ENCODE data around the gene ASMT. TPM values are rescaled to one million over a fixed set of nuclear protein-coding genes. Genes with fewer than 3 reads are reported as not detected.
"Not testable (repeated sequence)": the region's sequence is repeated elsewhere in the genome, so short reads cannot be mapped to it uniquely, and the experiment has no call there.

Gene ASMT
- total RNA-seq, 4 donors from 2014 or later: not detected

DNA sequence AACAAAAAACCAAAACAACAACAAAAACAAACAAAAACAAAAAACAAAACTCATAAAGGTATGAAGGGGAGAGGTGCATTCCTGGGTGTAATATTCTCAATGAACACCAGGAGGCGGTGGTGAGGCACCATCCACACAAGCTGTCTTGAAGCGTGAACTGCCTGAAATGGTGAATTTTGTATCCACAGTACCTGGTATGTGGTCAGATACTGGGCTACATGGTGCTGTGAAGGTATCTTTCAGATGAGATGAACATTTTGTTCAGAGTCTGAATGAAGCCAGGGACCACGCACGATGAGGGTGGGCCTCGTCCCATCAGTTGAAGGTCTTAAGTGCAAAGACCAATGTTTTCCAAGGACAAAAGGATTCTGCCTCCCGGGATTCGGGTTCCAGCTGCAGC is 58.5 kb downstream of the ASMT start:
- H3K4me3 ChIP-seq (ENCODE audit: low read depth, poor library complexity, severe bottlenecking): no peak overlapping the region
- DNase-seq (ENCODE audit: low spot score in 2 of 2): peak in 1 of 2 donors; percentile 32
- 83 to 88% methylated on average over 7 of the region's 7 CpGs for WGBS, 2 donors
- intact Hi-C loops (cut with DNase I; ENCODE audit: low total_unique reads): no loop called here
- TF ChIP-seq POLR2A (IDR thresholded peaks at IDR 0.05): no peak
- TF ChIP-seq, protein P1, sequence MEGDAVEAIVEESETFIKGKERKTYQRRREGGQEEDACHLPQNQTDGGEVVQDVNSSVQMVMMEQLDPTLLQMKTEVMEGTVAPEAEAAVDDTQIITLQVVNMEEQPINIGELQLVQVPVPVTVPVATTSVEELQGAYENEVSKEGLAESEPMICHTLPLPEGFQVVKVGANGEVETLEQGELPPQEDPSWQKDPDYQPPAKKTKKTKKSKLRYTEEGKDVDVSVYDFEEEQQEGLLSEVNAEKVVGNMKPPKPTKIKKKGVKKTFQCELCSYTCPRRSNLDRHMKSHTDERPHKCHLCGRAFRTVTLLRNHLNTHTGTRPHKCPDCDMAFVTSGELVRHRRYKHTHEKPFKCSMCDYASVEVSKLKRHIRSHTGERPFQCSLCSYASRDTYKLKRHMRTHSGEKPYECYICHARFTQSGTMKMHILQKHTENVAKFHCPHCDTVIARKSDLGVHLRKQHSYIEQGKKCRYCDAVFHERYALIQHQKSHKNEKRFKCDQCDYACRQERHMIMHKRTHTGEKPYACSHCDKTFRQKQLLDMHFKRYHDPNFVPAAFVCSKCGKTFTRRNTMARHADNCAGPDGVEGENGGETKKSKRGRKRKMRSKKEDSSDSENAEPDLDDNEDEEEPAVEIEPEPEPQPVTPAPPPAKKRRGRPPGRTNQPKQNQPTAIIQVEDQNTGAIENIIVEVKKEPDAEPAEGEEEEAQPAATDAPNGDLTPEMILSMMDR (IDR thresholded peaks at IDR 0.05): no peak

DNA sequence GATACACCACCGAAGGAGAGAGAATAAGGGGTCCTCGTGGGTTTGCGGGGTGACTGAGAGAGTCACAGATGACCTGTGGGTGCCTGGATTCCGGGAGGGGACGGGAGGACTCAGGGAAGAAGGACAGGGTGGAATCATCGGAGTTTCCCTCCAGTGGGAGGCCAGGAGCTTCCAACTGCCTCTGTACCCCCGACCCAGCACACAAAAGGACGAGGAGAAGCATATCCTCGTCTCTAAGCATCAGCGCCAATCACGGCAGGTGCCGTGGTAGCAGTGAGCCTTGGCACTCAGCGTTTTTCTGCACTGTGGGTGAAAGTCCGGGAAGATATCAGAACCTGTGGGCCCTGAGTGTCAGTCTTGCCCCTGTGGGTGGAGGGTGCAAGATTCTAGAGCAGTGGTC is 62.0 kb downstream of the ASMT start:
- DNase-seq (ENCODE audit: low spot score in 2 of 2): peak in 1 of 2 donors; percentile 50
- WGBS, 2 donors: 84 to 90% methylated on average over 14 of the region's 14 CpGs
- H3K4me3 ChIP-seq (ENCODE audit: low read depth, poor library complexity, severe bottlenecking): no peak overlapping the region
- TF ChIP-seq POLR2A (IDR thresholded peaks at IDR 0.05): no peak
- TF ChIP-seq, protein P1 (IDR thresholded peaks at IDR 0.05): no peak
- intact Hi-C loops (cut with DNase I; ENCODE audit: low total_unique reads): no loop called here

DNA sequence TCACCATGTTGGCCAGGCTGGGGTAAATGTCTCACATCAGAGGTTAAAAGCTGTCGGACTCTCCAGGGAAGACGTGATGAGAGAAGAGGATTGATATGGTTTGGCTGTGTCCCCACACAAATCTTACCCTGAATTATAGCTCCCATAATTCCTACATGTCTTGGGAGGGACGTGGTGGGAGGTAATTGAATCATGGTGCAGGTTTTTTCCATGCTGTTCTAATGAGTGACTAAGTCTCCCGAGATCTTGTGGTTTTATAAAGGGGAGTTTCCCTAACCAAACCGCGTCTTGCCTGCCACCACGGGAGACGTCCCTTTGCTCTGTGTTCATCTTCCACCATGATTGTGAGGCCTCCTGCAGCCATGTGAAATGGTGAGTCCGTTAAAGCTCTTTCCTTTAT is 64.4 kb downstream of the ASMT start:
- 45 to 48% methylated on average over 9 of the region's 9 CpGs for WGBS, 2 donors
- DNase-seq (ENCODE audit: low spot score in 2 of 2): peak in 1 of 2 donors; percentile 20
- H3K4me3 ChIP-seq (ENCODE audit: low read depth, poor library complexity, severe bottlenecking): no peak overlapping the region
- TF ChIP-seq POLR2A (IDR thresholded peaks at IDR 0.05): no peak
- TF ChIP-seq, protein P1 (IDR thresholded peaks at IDR 0.05): no peak
- intact Hi-C loops (cut with DNase I; ENCODE audit: low total_unique reads): no loop called here

DNA sequence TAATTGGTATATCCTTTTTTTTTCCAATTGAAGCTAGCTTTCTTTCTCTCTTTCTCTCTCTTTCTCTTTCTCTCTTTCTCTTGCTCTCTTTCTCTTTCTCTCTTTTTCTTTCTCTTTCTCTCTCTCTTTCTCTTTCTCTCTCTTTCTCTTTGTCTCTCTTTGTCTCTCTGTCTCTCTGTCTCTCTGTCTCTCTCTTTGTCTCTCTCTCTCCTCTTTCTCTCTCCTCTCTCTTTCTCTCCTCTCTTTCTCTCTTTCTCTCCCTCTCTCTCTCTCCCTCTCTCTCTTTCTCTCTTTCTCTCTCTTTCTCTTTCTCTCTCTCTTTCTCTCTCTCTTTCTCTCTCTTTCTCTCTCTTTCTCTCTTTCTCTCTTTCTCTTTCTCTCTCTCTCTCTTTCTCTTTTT is 66.6 kb downstream of the ASMT start:
- intact Hi-C loops (cut with DNase I; ENCODE audit: low total_unique reads): no loop called here
- no peak for DNase-seq (ENCODE audit: low spot score in 2 of 2)
- no peak for TF ChIP-seq POLR2A (IDR thresholded peaks at IDR 0.05)
- TF ChIP-seq, protein P1 (IDR thresholded peaks at IDR 0.05): no peak
- no peak overlapping the region for H3K4me3 ChIP-seq (ENCODE audit: low read depth, poor library complexity, severe bottlenecking)

DNA sequence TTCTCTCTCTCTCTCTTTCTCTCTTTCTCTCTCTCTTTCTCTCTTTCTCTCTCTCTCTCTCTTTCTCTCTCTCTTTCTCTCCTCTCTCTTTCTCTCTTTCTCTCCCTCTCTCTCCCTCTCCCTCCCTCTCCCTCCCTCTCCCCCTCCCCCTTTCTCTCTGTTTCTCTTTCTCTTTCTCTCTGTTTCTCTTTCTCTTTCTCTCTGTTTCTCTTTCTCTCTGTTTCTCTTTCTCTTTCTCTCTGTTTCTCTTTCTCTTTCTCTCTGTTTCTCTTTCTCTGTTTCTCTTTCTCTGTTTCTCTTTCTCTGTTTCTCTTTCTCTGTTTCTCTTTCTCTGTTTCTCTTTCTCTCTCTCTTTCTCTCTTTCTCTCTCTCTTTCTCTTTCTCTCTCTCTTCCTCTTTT is 67.0 kb downstream of the ASMT start:
- H3K4me3 ChIP-seq (ENCODE audit: low read depth, poor library complexity, severe bottlenecking); intact Hi-C loops (cut with DNase I; ENCODE audit: low total_unique reads); DNase-seq (ENCODE audit: low spot score in 2 of 2): not testable (repeated sequence)

DNA sequence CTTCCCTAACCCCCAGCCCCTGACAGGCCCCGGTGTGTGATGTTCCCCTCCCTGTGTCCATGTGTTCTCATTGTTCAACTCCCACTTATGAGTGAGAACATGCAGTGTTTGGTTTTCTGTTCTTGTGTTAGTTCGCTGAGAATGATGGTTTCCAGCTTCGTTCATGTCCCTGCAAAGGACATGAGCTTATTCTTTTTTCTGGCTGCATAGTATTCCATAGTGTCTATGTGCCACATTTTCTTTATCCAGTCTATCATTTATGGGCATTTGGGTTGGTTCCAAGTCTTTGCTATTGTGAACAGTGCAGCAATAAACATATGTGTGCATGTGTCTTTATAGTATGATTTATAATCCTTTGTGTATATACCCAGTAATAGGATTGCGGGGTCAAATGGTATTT is 67.6 kb downstream of the ASMT start:
- intact Hi-C loops (cut with DNase I; ENCODE audit: low total_unique reads); H3K4me3 ChIP-seq (ENCODE audit: low read depth, poor library complexity, severe bottlenecking): not testable (repeated sequence)
- 91 to 92% methylated on average over 4 of the region's 4 CpGs for WGBS, 2 donors

DNA sequence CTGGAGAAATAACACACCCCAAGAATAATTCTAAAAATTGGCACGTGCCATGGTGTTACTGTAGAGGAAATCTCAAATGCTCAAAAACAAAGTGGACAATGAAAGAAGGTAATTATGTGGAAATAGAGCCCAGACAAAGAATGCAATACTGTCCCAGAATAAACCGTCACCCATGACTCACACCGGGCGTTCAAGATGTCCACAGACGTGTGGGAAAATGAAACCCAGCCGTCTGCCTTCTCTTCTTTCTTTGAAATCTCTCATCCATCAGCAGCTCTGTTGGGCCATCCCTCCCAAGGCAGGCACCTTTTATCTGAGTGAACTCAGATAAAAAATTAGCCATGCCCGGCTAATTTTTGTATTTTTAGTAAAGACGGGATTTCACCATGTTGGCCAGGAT is 70.0 kb downstream of the ASMT start:
- intact Hi-C loops (cut with DNase I; ENCODE audit: low total_unique reads); H3K4me3 ChIP-seq (ENCODE audit: low read depth, poor library complexity, severe bottlenecking); DNase-seq (ENCODE audit: low spot score in 2 of 2): not testable (repeated sequence)
- 68% methylated on average over 6 to 8 of the region's 8 CpGs for WGBS, 2 donors

More for the DNA sequence above, 67.6 kb downstream of the ASMT start:
- DNase-seq (ENCODE audit: low spot score in 2 of 2): not testable (repeated sequence)

DNA sequence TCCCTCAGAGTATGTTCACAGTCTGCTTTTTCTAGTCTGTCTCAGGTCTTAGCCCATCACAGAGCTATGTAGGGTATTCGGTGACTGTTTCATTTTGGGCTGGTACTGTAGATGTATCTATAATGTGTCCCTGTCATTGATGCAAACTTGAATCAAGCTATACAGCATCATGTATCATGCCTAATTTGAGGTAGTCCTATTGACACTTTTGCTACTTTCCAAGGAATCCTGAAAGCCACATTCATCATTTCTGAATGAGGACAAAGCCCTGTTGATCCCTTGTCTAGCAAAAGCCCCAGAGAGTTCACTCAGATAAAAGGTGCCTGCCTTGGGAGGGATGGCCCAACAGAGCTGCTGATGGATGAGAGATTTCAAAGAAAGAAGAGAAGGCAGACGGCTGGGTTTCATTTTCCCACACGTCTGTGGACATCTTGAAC is 70.6 kb downstream of the ASMT start:
- DNase-seq (ENCODE audit: low spot score in 2 of 2); intact Hi-C loops (cut with DNase I; ENCODE audit: low total_unique reads); H3K4me3 ChIP-seq (ENCODE audit: low read depth, poor library complexity, severe bottlenecking): not testable (repeated sequence)
- 50 to 61% methylated on average over 3 of the region's 3 CpGs for WGBS, 2 donors

All from lower leg skin (tissue), 4 donors.